Suprapubic skin (tissue), 4 donors: Measurements from ENCODE around the gene RAD50.

Experiments used
- CTCF ChIP-seq, 2 donors: fragments of 200-600 bp in 1 of 2; fragments of 450-650 bp in 1 of 2; sonication (generic) in 1 of 2; IDR thresholded peaks; one replicate each; pipeline ENCODE4 v1.5.1; 2016 to 2019; ENCODE audit warnings: antibody characterized with exemption in 2 of 2, mild to moderate bottlenecking in 1 of 2, moderate library complexity in 1 of 2
- EP300 ChIP-seq: sonication (generic); formaldehyde crosslinking; IDR thresholded peaks from one replicate; pipeline ENCODE4 v1.6.1; 2017; ENCODE audit warnings: antibody characterized with exemption
- POLR2A ChIP-seq, 2 donors: fragments of 450-650 bp; IDR thresholded peaks; one replicate each; pipeline ENCODE4 v1.6.1; 2017; ENCODE audit warnings: antibody characterized with exemption in 2 of 2, mild to moderate bottlenecking in 2 of 2, moderate library complexity in 2 of 2
- POLR2AphosphoS5 ChIP-seq, 3 donors: sonication (generic); formaldehyde crosslinking; IDR thresholded peaks; one replicate each; pipeline ENCODE4 v1.6.1; 2017; ENCODE audit warnings: antibody characterized with exemption in 3 of 3

- no peak for TF ChIP-seq CTCF (IDR thresholded peaks at IDR 0.05)
- no peak for TF ChIP-seq POLR2A (IDR thresholded peaks at IDR 0.05)
- no peak for TF ChIP-seq POLR2AphosphoS5 (IDR thresholded peaks at IDR 0.05)
- no peak for TF ChIP-seq EP300
Observed at GRCh38 chr5:132641841-132642240, 85.1 kb downstream of the RAD50 start.
